HG03045 (cell line): ENCODE measurements around the gene HOXD4.

Experiments used
- ATAC-seq: cut with Tn5 transposase; IDR thresholded peaks from one replicate; pipeline ENCODE4 v1.9.1; 2021; ENCODE audit warnings: mild to moderate bottlenecking, moderate library complexity; ENCODE audit not compliant: unreplicated experiment

The HOXD4 gene

DNA sequence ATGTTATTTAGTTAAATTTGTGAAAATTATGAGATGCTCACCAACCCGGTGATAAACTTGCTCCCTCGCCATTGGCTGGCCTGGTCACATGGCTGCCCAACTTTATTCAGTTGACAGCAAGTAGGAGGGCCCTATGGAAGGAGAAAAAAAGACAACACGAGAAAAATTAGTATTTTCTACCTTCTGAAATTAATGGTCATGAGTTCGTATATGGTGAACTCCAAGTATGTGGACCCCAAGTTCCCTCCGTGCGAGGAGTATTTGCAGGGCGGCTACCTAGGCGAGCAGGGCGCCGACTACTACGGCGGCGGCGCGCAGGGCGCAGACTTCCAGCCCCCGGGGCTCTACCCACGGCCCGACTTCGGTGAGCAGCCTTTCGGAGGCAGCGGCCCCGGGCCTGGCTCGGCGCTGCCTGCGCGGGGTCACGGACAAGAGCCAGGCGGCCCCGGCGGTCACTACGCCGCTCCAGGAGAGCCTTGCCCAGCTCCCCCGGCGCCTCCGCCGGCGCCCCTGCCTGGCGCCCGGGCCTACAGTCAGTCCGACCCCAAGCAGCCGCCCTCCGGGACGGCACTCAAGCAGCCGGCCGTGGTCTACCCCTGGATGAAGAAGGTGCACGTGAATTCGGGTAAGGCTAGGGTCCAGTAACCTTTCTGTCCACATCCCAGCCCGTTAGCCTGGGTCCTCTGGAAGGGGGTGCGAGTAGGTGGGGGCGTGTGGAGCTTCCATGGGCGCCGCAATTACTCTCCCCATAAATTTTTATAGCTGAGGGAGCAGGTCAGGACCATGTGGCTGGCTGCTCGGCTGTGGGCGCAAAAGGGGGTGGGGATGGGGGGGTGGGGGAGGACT is at the start of gene HOXD4:
HOXD4 (plus strand) TSS at position 109 of the 846 bp plus-strand sequence; CDS start at position 193, 84 bp downstream.
- no peak for ATAC-seq

DNA sequence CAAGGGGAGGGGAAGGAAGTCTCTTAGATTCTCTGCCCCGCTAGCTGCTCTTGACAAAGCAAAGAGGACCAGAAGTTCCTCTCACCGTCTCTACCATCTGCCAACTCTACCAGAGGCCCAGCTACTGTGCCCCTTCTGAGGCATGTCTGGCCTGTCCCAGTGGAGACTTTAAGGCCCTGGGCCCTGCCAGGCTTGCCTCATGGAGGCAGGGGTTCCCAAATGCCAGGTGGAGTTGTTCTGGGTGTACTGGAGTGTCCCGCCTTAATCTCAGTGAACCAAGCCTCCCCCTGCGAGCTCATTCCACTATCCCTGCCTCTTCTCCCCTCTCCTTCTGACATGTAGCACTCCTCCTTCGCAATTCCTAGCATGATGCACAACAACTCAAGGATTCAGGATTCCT is 49.5 kb upstream of the HOXD4 start:
- ATAC-seq: no peak

DNA sequence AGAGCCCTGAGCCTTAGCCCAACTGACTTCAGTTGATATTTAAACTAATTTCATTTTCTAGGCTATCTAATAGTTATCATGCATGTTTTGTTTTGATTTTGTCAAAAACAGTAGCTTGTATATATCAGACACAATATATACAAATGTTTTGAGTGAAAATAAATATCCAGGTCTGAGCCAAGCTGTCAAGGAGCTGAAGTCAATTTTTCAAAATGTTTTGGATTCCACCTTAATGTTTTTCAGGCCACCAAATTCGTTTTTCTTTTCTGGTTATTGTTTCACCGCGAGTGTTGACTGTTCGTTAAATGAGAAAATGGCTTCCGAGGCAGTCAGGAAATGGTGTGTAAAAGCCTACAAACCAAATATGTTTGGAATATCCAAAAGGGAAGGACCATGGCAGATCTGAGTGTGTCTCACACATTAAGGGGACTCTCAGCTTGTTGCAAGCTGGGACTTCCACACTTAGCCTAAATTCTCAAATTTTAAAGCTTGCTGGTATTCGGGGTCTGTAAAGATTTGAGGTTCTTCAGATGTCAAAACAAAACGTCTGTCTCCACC is 49.0 kb upstream of the HOXD4 start:
- no peak for ATAC-seq

DNA sequence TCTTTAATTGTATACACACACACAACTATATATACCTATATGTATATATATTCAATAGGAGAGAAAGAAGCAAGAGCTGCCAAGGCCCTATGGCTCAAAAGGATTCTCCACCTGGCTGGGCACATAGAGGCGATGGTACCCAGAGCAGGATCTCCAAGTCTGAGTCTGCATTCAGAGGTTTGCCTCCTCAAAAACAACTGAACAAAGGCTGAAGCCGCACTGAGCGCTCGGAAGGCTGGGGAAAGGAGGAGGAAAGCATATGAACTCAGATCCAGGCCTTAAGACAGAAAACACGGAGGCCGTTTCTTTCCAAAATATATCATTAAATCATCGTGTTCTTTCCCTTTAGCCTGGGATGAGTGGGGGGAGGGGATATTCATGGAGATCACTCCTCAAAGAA is 48.2 kb upstream of the HOXD4 start:
- ATAC-seq: no peak

DNA sequence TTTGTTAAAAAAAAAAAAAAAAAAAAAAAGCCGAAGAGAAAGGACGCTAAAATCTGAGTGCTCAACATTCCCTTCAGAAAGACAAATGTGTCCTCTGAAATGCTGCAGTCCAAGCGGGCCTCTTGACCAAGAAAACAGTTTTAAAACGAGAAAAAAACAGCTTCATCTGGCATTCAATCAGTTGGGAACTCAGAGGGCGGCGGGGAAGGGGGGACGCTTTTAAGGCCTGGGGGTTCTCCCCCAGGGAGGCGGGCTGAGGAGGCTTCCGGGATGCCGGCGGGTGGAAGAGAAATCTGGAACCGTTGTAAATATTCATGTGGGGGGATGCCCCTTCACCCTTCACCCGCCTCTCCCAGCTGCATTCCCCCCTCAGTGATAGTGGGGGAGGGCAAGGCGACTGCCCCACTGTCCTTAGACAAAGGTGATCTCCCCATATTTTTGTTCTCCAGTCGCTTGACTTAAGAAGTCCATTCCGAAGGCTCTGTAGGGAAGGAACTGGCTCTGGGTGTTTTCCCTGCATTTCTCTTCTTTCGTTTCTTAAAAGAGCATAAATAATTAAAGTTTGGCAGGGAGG is 47.5 kb upstream of the HOXD4 start:
- ATAC-seq: no peak

DNA sequence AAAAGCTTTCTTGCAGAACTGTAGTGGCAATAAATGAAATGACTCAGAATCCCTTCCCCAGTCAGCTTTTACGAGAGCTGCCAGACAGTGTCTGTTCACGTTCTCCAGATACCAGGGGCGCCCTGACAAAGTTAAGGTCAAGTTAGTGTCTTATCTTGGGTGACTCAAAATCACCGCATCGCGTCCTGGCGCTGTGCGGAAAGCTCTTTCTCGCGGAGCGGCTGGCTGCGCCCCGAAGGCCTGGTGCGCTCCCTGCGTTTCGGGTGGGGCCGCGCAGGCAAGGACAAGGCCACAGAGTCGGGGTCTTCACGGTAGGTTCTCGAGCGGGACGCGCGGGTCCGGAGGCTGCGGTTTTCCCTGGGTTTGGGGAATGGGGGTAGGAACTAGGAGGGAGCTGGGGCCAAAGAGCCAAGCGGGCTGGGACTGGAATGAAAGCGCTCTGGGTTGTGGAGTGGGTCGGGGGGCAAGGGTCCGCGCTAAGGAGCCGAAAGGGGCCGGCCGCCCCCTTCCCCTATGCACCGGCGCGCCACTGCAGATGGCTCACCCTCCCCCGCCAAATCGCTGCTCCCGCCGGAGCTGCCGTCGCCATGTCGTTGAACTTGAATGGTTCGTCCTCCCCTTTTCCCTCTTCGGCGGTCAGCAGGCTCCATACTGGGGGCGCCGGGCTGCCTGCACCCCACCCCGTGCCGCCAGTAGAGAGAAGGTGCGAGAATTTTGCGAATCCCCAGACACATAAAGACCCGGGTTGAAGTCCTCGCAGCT is 46.9 kb upstream of the HOXD4 start:
- no peak for ATAC-seq

DNA sequence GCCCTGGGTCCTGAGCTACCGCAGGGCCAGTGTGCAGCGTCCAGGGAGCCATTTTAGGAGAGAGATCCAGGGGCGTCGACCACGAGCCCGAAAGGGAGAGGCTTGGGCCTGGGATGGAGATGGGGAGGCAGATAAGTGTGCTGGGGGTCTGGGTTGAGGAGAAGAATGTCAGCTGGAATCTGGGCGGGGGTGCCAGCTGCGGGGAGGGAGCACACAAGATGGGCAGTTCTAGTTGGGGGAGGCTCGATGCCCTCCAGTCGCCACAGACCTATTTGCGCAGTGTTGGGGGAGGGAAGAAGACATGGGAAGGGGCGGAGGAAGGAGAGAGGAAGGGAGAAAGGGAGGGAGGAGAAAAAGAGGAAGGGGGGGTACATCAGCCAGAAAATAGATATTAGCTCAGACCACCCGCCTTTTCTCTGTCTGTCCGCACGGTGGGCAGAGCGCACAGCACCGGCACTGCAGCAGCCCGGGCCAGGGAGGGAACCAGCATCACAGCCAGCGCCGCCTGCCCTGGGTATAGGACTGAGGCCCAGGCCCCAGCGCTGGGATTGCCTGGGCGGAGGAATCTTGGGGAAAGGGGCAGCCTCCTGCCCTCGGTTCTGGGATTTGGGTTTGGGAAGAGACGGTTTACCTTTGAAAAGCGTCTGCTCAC is 46.1 kb upstream of the HOXD4 start:
- ATAC-seq: no peak

DNA sequence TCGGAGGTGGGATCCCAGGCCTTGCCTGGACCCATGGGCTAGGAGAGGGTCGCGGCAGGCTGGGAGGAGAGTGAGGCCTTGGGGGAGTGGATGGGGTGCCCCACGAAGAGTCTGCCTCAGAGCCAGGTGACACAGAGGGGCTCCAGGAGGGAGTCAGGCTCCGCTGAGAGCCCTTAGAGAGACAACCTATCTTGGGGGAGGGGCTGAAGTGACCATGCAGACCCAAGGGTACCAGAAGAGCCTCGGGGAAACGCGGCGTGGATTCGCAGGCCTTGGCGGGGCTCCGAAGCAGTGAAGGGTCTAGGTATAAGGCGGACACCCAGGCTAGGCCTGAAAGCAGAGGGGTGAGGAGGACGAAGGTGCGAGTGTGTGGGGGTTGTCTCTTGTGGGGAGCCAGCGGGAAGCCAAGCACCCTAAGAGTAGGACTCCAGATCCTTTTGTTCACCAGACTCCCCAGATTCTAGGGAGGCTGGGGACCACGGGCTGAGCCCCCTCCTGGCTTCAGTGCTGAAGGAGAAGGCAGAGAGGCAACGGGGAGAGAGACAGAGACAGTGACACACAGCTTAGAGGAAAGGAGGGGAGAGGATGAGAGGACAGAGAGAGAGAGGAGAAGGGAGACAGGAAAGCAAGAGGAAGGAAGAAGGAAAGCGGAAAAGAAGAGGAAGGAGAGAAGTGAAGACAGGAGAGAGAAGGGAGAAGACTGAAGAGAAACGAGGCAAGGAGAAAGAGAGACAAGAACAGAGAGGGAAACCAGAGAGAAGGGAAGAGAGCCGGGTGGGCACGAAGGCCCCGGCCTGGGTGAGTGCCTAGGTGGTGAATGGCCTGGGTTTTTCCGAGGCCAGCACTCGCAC is 45.4 kb upstream of the HOXD4 start:
- ATAC-seq: no peak

DNA sequence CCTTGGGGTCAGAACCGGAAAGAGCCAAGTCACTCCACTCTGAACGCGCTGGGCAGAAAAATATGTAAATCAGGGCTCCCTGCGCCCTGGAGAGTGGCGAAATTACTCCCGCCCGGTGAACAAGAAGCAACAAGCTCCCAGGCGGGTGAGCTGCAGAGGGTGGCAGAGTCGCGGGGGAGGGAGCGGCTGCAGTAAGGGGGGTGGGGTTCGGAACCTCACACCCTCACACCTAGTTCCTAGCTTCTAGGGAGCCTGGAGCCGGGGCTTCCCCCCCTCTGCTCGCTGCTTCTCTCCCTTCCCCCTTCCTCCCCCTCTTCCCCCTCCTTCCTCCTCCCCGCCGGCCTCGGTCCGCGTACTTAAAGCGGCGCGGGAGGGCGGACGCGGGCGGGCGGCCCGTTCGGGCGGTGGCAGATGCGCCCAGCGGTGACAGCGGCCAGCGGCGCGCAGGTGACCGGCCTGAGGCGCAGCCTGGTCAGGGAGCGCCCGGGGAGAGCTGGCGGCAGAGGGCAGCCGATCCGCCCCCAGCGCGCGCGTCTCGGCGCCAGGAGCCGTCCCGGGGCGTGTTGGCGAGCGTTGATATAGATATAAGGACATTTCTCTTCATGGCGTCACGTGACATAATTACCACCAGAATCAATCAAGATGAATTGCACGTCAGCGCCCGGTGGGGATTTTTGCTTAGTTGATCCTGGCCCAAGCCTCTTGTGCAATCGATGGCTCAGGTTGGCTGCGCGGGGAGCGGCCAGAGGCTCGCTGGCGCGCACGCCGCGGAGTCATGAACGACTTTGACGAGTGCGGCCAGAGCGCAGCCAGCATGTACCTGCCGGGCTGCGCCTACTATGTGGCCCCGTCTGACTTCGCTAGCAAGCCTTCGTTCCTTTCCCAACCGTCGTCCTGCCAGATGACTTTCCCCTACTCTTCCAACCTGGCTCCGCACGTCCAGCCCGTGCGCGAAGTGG is 44.5 kb upstream of the HOXD4 start, which contains the start of gene HOXD11:
HOXD11 (plus strand) TSS at position 700 of the 959 bp plus-strand sequence; CDS start at position 776, 76 bp downstream.
- ATAC-seq: no peak

DNA sequence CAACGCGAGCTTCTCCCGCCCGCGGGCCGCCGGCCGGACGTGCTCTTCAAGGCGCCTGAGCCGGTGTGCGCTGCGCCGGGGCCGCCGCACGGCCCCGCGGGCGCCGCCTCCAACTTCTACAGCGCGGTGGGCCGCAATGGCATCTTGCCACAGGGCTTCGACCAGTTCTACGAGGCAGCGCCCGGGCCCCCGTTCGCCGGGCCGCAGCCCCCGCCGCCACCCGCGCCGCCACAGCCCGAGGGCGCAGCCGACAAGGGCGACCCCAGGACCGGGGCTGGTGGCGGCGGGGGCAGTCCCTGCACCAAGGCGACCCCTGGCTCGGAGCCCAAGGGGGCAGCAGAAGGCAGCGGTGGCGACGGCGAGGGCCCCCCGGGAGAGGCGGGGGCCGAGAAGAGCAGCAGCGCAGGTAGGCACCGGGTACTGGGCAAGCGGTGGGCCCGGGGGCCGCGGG is 43.6 kb upstream of the HOXD4 start:
- no peak for ATAC-seq

DNA sequence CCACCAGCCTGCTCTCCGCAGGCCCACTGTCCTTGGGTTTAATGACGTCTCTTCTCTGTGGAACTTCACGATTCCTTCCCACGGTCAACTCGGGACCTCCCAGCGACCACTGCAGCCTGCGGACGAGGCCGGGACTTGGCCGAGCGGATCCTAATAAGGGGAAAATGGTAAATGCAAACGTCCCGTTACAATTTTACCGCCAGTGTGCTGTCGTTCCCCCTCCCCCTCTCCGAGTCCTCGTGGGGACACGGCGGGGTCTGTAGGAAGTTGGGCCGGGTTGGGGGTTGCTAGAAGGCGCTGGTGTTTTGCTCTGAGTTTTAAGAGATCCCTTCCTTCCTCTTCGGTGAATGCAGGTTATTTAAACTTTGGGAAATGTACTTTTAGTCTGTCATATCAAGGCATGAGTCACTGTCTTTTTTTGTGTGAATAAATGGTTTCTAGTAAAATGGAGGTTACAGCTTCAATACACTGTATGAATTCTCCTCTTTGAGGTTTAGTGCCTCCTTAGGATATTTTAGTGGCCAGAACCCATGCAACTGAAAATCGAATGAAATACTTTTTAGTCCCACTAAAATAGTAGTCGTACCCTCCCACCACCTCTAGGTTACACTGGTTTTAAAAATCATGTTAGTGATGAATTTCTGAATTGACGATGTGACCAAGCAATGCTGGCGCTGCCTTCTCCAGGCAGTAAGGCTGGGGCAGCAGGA is 42.0 kb upstream of the HOXD4 start:
- ATAC-seq: no peak

DNA sequence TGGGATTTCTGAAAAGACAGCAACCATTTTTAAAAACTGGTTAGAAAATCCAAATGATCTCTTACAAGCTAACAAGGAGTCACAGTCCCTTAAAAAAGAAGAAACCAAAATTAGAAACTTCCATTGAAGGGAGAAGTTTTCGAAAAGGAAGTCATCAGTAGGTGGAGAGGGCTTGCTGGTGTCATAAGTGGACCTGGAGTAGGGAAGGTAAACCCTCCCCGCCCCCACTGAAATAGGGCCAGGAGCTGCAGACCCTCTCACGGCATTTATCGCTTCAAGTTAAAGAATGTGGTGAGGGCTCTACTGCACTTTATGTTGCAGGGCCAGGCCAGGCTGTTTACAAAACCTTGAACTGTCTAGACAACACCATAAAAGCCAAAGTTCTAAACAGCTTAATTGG is 41.4 kb upstream of the HOXD4 start:
- ATAC-seq: no peak

DNA sequence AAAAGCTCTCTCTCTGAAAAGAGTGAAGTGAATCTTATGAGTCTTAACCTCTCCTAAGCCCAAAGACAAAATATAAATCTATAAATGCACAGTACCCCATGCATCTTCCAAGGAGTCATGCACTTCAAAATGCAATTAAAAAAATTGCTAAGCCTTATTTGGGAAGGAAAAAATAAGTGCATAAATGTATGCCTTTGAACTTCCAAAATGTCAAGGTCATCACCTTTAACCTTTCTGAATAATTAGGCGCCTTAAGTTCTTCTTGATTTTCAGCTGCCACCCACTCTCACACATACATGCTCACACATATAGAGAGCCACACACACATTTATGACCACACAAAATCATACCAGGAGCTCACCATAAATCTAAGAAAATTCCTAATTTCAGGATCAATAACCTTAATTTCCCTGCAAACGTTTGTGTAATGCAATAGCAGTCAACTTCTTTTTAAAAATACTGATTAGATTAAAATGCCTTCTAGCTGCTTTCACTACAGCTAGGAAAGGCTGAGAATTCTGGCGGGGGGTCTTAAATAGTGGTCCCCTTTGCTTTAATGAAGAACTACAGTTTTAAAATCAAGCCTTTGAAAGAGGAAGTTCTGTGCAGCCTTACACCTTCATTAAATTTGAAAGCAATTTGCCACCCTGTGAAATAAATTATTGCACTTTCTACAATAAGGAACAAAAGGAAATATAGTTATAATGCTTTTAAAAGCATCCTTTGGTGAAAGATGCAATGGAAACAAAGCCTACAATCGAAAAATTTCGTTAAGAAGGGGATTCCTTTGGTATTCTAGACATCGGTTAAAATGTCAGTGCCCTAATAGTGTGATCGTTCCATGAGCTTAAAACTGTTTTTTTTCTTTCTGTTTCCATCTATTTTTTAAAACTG is 40.7 kb upstream of the HOXD4 start:
- no peak for ATAC-seq

DNA sequence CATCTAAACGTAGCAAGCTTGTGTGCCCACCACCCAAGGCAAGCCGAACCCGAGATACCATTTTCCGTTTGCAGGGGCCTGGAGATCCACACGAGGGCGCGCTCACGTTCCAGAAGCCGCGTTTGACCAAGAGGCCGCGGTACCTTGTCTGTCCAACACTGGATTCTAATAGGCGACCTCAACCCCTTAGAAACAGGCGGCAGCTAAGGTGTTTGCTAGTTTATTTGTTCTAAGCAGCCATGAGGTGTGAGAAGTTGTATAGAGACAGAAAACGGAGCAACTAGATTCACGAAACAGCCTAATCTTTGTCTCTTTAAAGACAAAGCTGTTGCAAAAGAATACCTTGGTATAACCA is 40.1 kb upstream of the HOXD4 start:
- no peak for ATAC-seq

DNA sequence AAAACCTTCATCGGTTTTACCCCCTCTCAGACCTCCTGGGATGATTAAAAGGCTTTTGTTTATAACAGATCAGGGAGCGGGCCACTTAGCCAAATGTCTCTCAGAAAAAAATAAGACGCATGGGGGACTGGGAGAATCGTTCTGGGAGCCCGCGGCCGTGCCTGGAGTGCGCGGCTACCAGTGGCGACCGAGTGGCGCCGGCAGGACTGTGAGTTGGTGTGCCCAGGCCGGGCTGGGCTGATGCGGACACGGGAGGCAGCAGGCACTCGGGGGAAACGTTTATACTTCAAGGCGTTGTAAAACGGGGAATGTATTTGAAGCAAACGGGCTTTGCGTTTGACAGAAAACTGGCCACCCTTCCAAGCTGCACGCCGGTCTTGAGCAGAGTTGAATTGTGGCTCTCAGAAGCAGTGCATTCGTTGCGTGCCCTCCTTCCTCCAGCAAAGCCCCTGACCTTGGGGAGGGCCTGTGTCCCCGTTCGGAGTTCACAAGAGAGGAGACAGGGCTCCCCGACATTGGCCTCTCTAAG is 39.4 kb upstream of the HOXD4 start:
- no peak for ATAC-seq

DNA sequence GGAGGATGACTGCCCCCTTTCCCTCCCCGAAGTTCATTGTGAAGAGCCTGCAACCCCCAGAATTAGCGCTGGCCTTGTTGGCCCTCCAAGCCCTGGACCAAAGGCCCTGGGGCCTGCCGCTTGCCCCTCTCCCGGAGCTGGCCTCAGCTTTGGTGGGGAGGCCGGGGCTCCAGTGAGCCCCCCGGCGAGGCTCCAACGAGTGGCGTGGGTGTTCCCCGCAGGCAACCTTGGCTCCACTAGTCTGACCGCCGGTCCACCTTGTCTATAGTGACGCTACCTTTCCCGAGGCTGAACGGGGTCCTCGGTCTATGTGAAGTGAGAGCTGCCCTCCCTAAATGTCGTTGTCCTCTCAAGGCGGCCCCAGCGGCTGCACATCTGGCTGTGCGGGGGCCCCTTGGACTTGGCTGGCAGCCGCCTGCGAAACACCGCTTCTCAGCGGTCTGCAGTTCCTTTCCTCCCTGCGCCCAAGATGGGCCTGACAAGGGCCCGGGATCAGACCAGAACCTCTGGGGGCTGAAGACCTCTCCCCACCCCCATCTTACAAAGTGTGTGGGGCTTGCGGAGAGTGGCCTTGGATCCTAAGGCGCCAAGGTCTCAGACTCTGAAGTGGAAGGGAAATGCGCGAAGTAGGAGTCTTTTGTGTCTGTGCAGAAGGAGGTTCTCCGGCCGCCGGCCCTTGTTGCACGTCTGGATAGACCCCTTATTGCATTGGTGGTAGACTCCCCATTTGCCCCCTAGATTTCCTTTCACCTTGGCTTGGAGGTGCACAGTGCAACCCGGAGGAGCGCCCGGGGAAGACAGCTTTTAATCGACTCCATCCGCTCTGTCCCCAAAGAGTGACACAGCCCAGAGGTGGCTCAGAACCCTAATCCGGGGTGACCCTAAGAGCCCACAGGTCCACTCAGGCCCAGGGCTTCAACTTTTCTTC is 38.7 kb upstream of the HOXD4 start:
- no peak for ATAC-seq
